Effector CD4-positive, alpha-beta T cell (primary cell): ENCODE results near the gene ZNF337.

Experiments
- DNase-seq: peaks from one replicate; pipeline ENCODE4 v3.0.0-alpha.2; 2020

Gene ZNF337

DNA sequence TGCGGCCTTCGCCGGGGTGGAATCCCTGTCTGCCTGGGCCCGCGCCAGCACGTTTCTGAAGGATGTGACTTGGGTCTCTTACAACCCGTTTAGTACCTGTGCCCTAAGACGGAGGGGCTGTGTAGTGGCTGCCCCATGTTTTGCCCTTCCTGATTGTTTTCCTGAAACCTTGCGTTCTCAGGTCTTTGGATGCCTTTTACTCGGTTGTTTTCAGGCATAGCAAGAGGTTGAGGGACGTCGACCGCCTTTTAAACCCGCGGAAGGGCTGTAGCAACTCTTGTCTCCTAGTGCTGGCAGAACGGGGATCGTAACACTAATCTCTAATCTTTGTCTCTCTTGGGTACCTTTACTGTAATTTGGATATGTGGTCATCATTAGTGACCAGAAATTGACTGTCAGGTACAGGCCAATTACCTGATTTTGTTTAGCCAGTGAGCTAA is 72.1 kb downstream of the ZNF337 start:
- DNase-seq, result peak; percentile 6
